ENCODE measurements around the gene CNGB1. TPM values are rescaled to one million over a fixed set of nuclear protein-coding genes. Genes with fewer than 3 reads are reported as not detected.

CNGB1 gene
- polyA plus RNA-seq, 1 donor (not counting 4 experiments of a cell fraction or from before 2014, with no cell fraction given) = 0.08 TPM

- DNase-seq (ENCODE audit: low read depth, low spot score) = no peak
- no peaks in the 10 kb centered on the region for H3K9me1 ChIP-seq (ENCODE audit: control insufficient read depth, extremely low read depth, insufficient read depth, low read length)
- no peaks in the 10 kb centered on the region for H4K20me1 ChIP-seq (ENCODE audit: control insufficient read depth, extremely low read depth, insufficient read depth, low read length)
- no peak for FAIRE-seq
- no peaks in the 10 kb centered on the region for H3K79me2 ChIP-seq (ENCODE audit: control insufficient read depth, insufficient read depth, low read length)
- H3K27ac ChIP-seq (ENCODE audit: control insufficient read depth, insufficient read depth, low read length) = no peak overlapping the region
- no peaks in the 10 kb centered on the region for H3K9me3 ChIP-seq (ENCODE audit: control insufficient read depth, low read depth, low read length)
- H3K27me3 ChIP-seq (ENCODE audit: control insufficient read depth, extremely low read depth, insufficient read depth, low read length) = peaks cover 25% of the 10 kb centered on the region
- dilution Hi-C loops (cut with MboI; ENCODE audit: extremely low pct_ligation_motif_present, low sequenced_read_pairs) = no loop called here
- H3K36me3 ChIP-seq (ENCODE audit: control insufficient read depth in 2 of 2, extremely low read depth in 1 of 2, insufficient read depth in 2 of 2, low read length in 2 of 2) = no peaks in the 10 kb centered on the region
- no peak overlapping the region for H2AFZ ChIP-seq (ENCODE audit: control insufficient read depth, low read length)
- no peak overlapping the region for H3K4me2 ChIP-seq (ENCODE audit: control insufficient read depth, extremely low read depth, insufficient read depth, low read depth, low read length)
- no peak for TF ChIP-seq EZH2 (IDR thresholded peaks at IDR 0.05; ENCODE audit: low read length)
- TF ChIP-seq CTCF (optimal IDR thresholded peaks at IDR 0.05 in 1 of 3, IDR thresholded peaks at IDR 0.05 in 1 of 3, conservative IDR thresholded peaks at IDR 0.05 in 1 of 3; ENCODE audit: extremely low read depth in 1 of 3, insufficient read depth in 2 of 3, low read length in 3 of 3) = no peak
- H3K4me1 ChIP-seq (ENCODE audit: control insufficient read depth, extremely low read depth, insufficient read depth, low read length) = peaks cover 4% of the 10 kb centered on the region
- no peak overlapping the region for H3K4me3 ChIP-seq (ENCODE audit: control insufficient read depth in 2 of 3, extremely low read depth in 1 of 3, insufficient read depth in 2 of 3, low read depth in 1 of 3, low read length in 3 of 3)
- H3K9ac ChIP-seq (ENCODE audit: control insufficient read depth, extremely low read depth, insufficient read depth, low read length) = no peak overlapping the region
Measured at GRCh38 chr16:57886427-57886826, 84.5 kb downstream of the CNGB1 start.

- Histone ChIP-seq H3K4me3 (ENCODE audit: control insufficient read depth in 2 of 3, extremely low read depth in 1 of 3, insufficient read depth in 2 of 3, low read depth in 1 of 3, low read length in 3 of 3) (no peak overlapping the region), H3K27me3 (ENCODE audit: control insufficient read depth, extremely low read depth, insufficient read depth, low read length) (peaks cover 25% of the 10 kb centered on the region), H3K79me2 (ENCODE audit: control insufficient read depth, insufficient read depth, low read length) (no peaks in the 10 kb centered on the region), H3K9me1 (ENCODE audit: control insufficient read depth, extremely low read depth, insufficient read depth, low read length) (no peaks in the 10 kb centered on the region), H3K4me2 (ENCODE audit: control insufficient read depth, extremely low read depth, insufficient read depth, low read depth, low read length) (no peak overlapping the region), H3K36me3 (ENCODE audit: control insufficient read depth in 2 of 2, extremely low read depth in 1 of 2, insufficient read depth in 2 of 2, low read length in 2 of 2) (no peaks in the 10 kb centered on the region), H3K27ac (ENCODE audit: control insufficient read depth, insufficient read depth, low read length) (no peak overlapping the region), H3K9me3 (ENCODE audit: control insufficient read depth, low read depth, low read length) (no peaks in the 10 kb centered on the region), H3K4me1 (ENCODE audit: control insufficient read depth, extremely low read depth, insufficient read depth, low read length) (peaks cover 4% of the 10 kb centered on the region), H3K9ac (ENCODE audit: control insufficient read depth, extremely low read depth, insufficient read depth, low read length) (no peak overlapping the region), H2AFZ (ENCODE audit: control insufficient read depth, low read length) (no peak overlapping the region), H4K20me1 (ENCODE audit: control insufficient read depth, extremely low read depth, insufficient read depth, low read length) (no peaks in the 10 kb centered on the region)
- FAIRE-seq = no peak
- no peak for TF ChIP-seq EZH2 (IDR thresholded peaks at IDR 0.05; ENCODE audit: low read length)
- no peak for TF ChIP-seq CTCF (optimal IDR thresholded peaks at IDR 0.05 in 1 of 3, IDR thresholded peaks at IDR 0.05 in 1 of 3, conservative IDR thresholded peaks at IDR 0.05 in 1 of 3; ENCODE audit: extremely low read depth in 1 of 3, insufficient read depth in 2 of 3, low read length in 3 of 3)
- dilution Hi-C loops (cut with MboI; ENCODE audit: extremely low pct_ligation_motif_present, low sequenced_read_pairs) = no loop called here
- no peak for DNase-seq (ENCODE audit: low read depth, low spot score)
Measured at GRCh38 chr16:57884655-57885133, 86.2 kb downstream of the CNGB1 start.

All from keratinocyte (primary cell).